ENCODE results near the gene SPATA31E1. TPM values are rescaled to one million over a fixed set of nuclear protein-coding genes. Genes with fewer than 3 reads are reported as not detected.

Gene SPATA31E1
- total and polyA plus RNA-seq, 10 of the 15 experiments (the other 5 are each of a cell fraction or from before 2014, with no cell fraction given), result not detected

GRCh38 chr9:87880683-87881082 is 2.0 kb upstream of the SPATA31E1 start:
- TF ChIP-seq HSF1 (IDR thresholded peaks at IDR 0.05; ENCODE audit: low read depth, low read length) (no peak), SRF (IDR thresholded peaks at IDR 0.05; ENCODE audit: low read depth in 2 of 2, low read length in 2 of 2) (no peak), ATF7 (IDR thresholded peaks at IDR 0.05; ENCODE audit: low read depth) (no peak), CREM (IDR thresholded peaks at IDR 0.05; ENCODE audit: low read depth) (no peak), FOXK2 (IDR thresholded peaks at IDR 0.05) (no peak), NRF1 (conservative IDR thresholded peaks at IDR 0.05; ENCODE audit: low read depth, low read length) (no peak), FOXM1 (IDR thresholded peaks at IDR 0.05; ENCODE audit: low read depth, low read length) (no peak)
- H3K36me3 ChIP-seq (ENCODE audit: control insufficient read depth in 2 of 2, insufficient read depth in 2 of 2, low read length in 1 of 2), result no peaks in the 10 kb centered on the region
- no peak for ATAC-seq
- 0% methylated on average over 5 of the region's 6 CpGs for WGBS (ENCODE audit: insufficient coverage, insufficient replicate concordance, low lambda C conversion rate, missing lambda C conversion rate)
- no peak overlapping the region for H2AFZ ChIP-seq (ENCODE audit: control insufficient read depth, low read depth, low read length)
- ChIA-PET RAD21 (ENCODE audit: unreplicated experiment) (no interaction called here), POLR2A (no interaction called here), SMC1A (ENCODE audit: uncharacterized antibody, unreplicated experiment) (no interaction called here), CTCF (no interaction called here)
- no TSS peak for BruUV-seq (replicated peaks)
- H4K20me1 ChIP-seq (ENCODE audit: control insufficient read depth, insufficient read depth), result no peaks in the 10 kb centered on the region
- H3K79me2 ChIP-seq (ENCODE audit: control insufficient read depth, insufficient read depth, low read length), result no peaks in the 10 kb centered on the region
- no peak overlapping the region for H3K27ac ChIP-seq (ENCODE audit: control insufficient read depth, insufficient read depth)
- H3K27me3 ChIP-seq (replicated peaks in 1 of 2; ENCODE audit: control insufficient read depth in 2 of 2, insufficient read depth in 2 of 2, low read length in 1 of 2), result no peaks in the 10 kb centered on the region
- intact Hi-C loops (cut with micrococcal nuclease; ENCODE audit: unreplicated experiment), result no loop called here
- H3K9ac ChIP-seq (ENCODE audit: control insufficient read depth, insufficient read depth, low read length), result no peak overlapping the region
- H3K4me3 ChIP-seq, result no peak overlapping the region
- H3K4me2 ChIP-seq (ENCODE audit: control insufficient read depth, insufficient read depth), result no peak overlapping the region
- DNase-seq (ENCODE audit: low read depth, low spot score), result no peak
- in situ Hi-C loops (cut with MboI), result no loop called here
- no peak for FAIRE-seq
- no peaks in the 10 kb centered on the region for H3K4me1 ChIP-seq (ENCODE audit: control insufficient read depth, insufficient read depth, low read length)
- no peaks in the 10 kb centered on the region for H3K9me3 ChIP-seq (replicated peaks; ENCODE audit: control insufficient read depth, insufficient read depth, low read length)

- no peak overlapping the region for H3K4me3 ChIP-seq
- BruUV-seq (replicated peaks), result no TSS peak
- ATAC-seq (no peak), FAIRE-seq (no peak), DNase-seq (ENCODE audit: low read depth, low spot score) (no peak)
- no peak overlapping the region for H3K27ac ChIP-seq (ENCODE audit: control insufficient read depth, insufficient read depth)
- H3K79me2 ChIP-seq (ENCODE audit: control insufficient read depth, insufficient read depth, low read length), result no peaks in the 10 kb centered on the region
- ChIA-PET RAD21 (ENCODE audit: unreplicated experiment) (no interaction called here), CTCF (no interaction called here), SMC1A (ENCODE audit: uncharacterized antibody, unreplicated experiment) (no interaction called here), POLR2A (no interaction called here)
- in situ Hi-C loops (cut with MboI), result no loop called here
- H4K20me1 ChIP-seq (ENCODE audit: control insufficient read depth, insufficient read depth), result no peaks in the 10 kb centered on the region
- H2AFZ ChIP-seq (ENCODE audit: control insufficient read depth, low read depth, low read length), result no peak overlapping the region
- WGBS (ENCODE audit: insufficient coverage, insufficient replicate concordance, low lambda C conversion rate, missing lambda C conversion rate), result 2% methylated on average over 6 of the region's 6 CpGs
- H3K36me3 ChIP-seq (ENCODE audit: control insufficient read depth in 2 of 2, insufficient read depth in 2 of 2, low read length in 1 of 2), result no peaks in the 10 kb centered on the region
- H3K9me3 ChIP-seq (replicated peaks; ENCODE audit: control insufficient read depth, insufficient read depth, low read length), result no peaks in the 10 kb centered on the region
- no peaks in the 10 kb centered on the region for H3K4me1 ChIP-seq (ENCODE audit: control insufficient read depth, insufficient read depth, low read length)
- H3K4me2 ChIP-seq (ENCODE audit: control insufficient read depth, insufficient read depth), result no peak overlapping the region
- no peak overlapping the region for H3K9ac ChIP-seq (ENCODE audit: control insufficient read depth, insufficient read depth, low read length)
- no peaks in the 10 kb centered on the region for H3K27me3 ChIP-seq (replicated peaks in 1 of 2; ENCODE audit: control insufficient read depth in 2 of 2, insufficient read depth in 2 of 2, low read length in 1 of 2)
- intact Hi-C loops (cut with micrococcal nuclease; ENCODE audit: unreplicated experiment), result no loop called here
- TF ChIP-seq PAX5 (IDR thresholded peaks at IDR 0.05; ENCODE audit: borderline replicate concordance, low read depth, low read length) (no peak), HDGF (IDR thresholded peaks at IDR 0.05) (no peak), PAX8 (IDR thresholded peaks at IDR 0.05) (no peak), CHD4 (IDR thresholded peaks at IDR 0.05) (no peak), E2F4 (IDR thresholded peaks at IDR 0.05; ENCODE audit: low read depth, low read length) (no peak), ATF7 (IDR thresholded peaks at IDR 0.05; ENCODE audit: low read depth) (no peak), ETV6 (conservative IDR thresholded peaks at IDR 0.05 in 1 of 2, IDR thresholded peaks at IDR 0.05 in 1 of 2; ENCODE audit: borderline replicate concordance in 1 of 2, low read depth in 1 of 2) (no peak), YY1 (IDR thresholded peaks at IDR 0.05; ENCODE audit: low read depth, low read length) (no peak)
Measured at GRCh38 chr9:87883274-87883673, 597 bp downstream of the SPATA31E1 start.

Data from GM12878 (cell line).